RKO (cell line): Measurements from ENCODE around the gene RAPGEF5.

Source experiments
- DNase-seq: peaks from one replicate; pipeline ENCODE4 v3.0.0-alpha.2; 2016; ENCODE audit warnings: low spot score

The RAPGEF5 gene

DNA sequence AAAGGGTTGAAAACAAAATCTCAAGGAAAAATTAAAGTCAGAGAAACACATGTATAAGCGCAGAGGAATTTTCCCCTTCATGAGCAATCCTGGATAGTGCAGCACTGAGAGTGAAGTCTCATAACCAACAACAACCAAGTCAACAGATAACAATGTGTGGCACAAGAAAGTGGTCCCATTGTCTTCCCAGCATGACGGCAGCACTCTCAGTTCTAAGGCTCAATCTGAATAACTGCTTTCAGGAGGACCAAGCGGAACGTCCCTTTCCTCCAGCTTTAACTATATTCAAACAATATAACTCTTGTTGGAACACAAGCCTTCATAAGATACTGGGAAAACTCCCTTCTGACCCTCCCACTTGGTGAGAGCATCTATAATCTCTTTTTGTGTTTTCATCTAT lies 137.9 kb downstream of the RAPGEF5 start:
- DNase-seq = no peak

DNA sequence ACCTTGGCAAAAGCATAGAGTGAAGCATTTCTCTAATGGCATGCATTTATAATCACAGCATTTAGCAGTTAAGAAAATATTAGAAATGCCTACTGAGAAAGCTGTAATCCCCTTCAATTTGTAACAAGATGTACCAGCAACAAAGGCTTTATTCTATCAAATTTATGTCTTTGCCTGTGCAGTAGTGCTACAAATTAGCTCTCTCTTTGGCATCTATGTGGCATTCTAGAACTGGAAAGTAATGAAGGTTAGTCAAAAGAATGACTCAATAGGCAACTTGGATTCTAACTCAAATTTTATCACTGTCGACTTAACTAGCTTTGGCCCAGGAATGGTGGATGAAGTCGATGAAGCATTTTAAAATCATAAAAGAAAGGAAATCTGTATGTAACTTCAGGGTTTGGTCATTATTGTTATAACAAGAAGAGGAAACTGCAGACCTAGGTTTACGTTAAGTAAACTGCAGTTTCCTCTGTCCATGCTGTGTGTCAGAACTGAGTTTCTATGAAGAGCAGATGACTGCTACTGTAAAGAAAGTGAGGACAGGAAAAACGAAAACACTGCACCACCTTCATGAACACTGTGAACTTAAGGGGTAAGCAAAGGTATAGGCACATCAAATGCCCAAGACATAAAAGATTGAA lies 140.0 kb downstream of the RAPGEF5 start:
- DNase-seq = no peak

DNA sequence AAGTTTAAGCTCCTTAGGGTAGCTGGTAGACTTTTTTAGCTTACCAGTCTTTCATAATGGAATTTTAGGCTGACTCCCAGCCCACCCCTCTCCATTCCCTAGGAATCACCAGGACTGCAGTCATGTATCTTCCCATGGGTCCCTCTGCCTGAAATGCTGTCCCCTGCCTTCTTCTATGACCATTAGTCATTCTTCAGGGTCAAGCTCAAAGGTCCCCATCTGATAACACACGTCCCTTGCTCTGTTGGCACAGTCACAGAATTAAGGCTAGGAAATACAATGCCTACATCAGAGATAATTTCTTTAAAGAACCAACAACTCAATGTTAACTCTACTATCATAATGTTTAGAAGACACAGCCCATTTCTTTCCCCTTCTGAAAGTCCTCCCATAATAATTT lies 140.6 kb downstream of the RAPGEF5 start:
- DNase-seq = no peak

DNA sequence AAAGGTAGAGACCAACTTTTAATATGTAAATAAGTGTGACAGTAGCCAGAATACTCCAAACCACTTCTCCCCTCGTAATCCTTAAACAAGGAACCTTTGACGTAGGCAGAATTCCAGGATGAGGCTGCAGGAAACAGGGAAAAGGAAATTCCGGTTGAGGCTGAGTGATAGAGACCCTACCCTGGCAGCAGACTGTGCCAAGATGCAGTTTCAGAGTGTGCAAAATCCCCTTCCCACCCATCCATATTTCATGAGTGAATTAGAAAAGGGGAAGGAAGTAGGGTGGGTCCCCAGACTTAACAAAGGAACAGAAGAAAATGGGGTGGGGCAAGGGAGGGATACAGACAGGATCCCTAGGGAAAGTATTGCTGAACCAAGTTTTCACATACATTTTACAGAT lies 143.0 kb downstream of the RAPGEF5 start:
- no peak for DNase-seq

DNA sequence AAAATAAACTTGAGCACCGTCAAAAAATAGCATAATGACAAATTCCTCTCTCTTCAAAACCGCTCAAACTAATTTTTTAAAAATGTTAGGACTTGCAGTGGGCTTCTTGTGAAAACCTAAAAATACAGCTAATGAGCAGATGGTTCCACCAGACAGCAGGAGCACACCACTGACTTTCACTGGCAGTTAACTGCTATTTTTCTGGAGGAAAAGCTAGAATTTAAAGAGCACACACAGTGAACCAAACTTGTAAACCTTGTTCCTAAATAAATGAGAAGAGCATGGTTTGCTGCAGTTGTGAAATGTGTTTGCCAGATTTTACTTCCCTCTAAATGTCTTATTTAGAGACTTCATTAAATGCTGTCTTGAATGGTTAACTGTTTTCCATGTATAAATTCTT lies 143.9 kb downstream of the RAPGEF5 start:
- DNase-seq = no peak

DNA sequence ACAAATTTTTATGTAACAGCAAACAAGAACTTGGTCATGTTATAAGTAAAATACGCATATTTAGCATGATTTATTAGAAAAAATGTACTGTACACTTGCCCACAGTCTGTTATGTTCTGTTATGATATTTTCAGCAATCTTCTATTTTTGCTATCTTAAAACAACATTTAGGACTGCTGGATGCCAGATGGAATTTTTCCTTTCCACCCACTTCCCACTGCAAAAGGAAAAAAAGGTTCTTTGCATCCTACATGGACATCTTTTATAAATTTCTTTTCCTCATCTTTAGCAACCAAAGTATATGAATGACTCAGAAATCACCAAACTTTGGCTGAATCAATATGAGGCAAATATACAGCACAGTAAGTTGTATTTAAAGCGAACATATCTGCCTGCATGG lies 146.0 kb downstream of the RAPGEF5 start:
- DNase-seq = no peak

DNA sequence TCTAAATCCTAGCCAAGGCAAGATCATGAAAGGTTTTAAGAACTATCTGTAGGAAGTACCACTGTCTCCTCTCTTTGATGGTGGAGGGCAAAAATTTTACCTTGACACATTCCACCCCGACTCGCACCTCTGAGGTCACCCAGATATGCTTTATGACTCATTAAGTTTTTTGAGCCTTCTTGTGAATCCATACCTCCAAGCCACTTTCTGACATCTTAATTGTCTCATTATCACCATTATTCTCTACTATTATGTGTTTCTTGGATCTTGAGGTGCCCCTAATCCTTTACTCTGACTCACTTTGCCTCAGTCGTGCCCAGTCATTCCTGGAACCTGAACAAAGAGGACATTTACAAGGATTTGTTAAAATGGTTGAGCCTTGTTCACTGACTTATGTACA lies 146.6 kb downstream of the RAPGEF5 start:
- no peak for DNase-seq

DNA sequence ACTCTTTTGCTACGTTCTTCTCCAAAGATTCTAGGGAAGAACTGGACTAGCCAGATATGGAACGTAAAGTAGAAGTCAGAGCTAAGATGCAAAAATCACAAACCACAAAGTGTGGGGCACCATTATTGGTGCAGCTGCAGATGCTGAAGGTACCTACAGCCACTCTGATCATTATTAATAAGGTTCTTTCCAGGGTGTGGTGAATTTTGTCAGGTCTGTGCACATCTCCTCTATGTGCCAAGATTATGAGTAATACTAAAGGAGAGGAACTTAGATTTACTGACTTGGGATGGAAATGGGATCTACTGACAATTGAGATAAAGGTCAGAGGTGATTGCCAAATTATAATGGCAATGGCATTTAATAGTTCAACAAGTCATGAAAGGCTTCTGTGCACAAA lies 148.2 kb downstream of the RAPGEF5 start:
- DNase-seq = no peak

DNA sequence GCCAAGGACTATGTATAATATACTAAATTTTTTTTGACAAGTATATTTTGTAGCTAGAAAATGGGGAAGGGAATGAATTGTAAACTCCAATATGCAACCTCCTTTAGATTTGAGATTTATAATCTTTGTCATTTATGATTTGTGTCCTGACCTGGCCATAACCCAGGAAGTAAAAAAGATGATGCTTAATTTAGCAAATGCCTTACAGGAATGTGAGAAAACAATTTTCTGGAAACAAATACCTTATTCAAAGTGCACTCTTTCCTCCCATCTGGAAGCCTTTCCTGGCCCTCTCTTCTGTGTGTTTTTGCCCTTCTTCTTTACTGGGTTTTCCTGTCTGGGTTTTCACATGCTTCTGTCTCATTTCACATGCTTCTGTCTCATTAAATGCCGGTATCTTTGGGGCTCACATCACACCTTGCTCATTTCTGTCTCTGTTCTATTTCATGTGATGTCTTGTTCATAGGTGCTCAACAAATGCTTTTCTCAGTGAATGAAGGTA lies 149.2 kb downstream of the RAPGEF5 start:
- no peak for DNase-seq

DNA sequence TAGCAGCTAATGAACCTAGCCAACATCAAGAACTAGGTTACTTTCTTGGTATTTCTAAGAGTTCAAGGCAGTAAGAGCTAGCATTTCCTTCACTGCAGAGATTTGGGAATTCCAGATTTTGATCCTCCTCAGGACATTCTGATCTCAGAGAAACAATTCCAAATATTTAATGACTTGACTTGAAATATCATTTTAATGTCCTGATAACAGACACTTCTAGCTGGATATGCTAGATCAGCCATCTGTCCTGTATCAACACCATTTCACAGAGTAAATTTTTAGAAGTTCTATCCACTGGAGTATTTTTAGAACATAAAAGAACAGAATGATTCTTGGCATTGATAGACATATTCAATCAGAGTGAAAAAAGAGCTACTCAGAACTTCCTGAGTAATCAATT lies 151.3 kb downstream of the RAPGEF5 start:
- DNase-seq = no peak

DNA sequence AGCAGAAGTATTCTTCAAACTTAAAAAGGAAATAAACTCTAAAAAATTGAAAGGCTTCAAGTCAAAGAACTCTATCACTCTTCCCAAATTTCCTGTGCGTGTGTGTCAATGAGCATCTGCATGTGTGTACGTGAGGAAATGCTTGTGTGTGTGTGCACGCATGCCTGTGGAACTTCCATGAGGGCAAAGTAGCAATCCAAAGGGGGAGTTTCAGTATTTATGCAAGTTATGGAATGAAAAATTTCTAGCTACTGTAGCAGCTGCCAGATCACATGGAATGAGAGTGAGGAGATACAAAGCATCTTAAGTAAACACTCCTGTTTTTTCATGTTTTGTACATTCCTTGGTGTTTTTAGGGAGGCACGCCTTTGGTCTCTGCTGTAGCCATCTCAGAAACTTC lies 152.6 kb downstream of the RAPGEF5 start:
- no peak for DNase-seq

DNA sequence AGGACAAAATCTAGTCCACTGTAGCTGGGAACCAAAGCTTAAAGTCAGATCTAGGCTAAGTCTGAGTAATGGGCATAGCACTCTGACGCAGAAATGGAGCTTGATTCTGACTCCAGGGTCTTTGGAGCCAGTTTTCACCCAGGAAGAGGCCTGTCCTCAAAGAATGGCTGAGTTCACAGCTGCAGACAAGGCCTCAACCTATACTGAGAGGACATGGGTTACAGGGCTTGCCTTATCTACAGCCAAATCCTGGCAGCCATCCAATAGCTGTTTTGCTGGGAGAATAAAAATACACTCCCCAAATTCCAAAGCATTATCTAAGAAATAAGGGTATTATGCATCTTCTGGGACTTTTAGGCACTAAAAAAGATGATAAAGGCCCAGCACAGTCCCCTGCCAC lies 154.8 kb downstream of the RAPGEF5 start:
- DNase-seq = no peak

DNA sequence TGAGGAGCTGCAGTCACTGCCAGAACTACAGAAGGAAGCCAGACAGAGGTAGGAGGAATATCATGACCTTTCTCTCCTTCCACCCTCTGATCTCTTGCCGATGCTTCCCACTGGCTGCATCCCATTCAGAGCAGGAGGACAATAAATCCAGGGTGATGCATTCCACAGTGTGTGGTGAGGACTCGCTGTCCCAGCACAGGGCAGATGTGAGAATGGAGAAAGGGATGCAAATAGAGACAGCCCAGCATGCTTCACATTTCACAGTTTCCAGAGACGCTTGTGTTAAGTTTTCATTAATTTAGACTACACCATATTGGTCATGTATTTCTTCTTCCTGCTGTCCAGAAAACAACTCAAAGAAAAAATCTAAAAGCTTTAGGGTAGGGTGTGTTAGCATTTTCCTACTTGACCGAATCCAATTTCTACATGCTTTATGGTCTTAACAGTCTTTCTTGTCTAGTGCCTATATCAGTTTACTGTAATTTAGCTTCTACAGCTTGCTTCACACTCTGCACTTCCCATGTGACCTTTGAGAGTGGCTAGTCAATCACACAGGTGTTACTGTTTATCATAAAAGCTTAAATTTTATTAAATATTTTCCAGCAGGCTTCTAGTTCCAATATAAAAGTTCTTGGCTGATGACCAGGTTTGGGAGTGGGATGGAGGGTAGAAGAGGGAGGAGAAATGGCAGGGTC lies 155.6 kb downstream of the RAPGEF5 start:
- DNase-seq = no peak

DNA sequence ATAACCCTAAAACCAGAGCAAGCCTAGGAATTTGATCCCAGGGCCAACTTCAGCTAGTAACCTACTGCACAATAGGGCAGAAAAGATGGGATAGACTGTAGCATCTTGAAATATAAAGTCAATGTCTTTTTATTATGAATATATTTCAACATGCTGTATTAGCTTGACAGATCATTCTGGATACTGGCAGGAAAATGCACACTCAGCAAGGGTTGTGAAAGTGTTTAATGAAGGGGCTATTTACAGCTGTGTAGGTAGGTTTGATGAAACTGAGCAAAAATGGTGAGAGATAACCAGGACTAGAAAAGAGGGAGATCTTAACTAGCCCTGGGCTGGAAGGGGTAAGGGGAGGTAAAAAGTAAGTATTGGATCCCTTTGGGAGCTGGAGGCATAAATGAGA lies 156.2 kb downstream of the RAPGEF5 start:
- no peak for DNase-seq

DNA sequence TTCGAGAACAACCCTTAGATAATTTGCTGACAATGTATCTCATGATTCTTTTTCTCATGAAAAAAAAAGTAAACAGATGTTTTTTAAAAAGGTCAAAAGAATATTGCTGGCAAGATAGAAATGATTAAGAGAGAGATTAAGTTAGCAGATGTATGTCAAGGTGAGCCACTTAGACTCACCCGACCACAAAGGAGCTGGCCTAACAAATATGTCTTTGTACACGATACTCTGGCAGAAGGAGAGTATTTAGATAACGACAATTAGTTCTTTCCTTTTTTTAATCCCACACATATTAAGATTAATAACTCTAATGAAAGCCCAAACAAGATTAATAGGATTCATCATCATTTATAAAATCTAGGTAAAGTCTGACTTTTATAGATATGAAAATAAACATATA lies 156.7 kb downstream of the RAPGEF5 start:
- no peak for DNase-seq

DNA sequence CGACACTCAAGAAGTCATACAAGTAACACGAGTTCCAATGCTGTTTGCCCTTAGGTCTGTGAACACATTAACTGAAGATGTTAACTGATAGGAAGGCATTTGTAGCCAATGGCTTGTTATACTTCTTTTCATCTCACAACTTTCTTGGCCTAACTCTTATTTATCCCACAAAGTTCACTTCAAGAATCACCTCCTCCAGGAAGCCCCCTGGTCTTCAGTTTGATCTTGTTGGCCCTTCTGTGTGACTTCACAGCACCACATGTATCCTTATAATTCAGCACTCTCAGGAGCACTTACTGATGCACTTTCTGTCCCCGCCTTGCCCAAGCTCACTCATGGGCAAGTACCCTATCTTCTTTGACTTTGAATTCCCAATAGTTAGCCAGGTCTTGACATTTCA lies 159.6 kb downstream of the RAPGEF5 start:
- no peak for DNase-seq

DNA sequence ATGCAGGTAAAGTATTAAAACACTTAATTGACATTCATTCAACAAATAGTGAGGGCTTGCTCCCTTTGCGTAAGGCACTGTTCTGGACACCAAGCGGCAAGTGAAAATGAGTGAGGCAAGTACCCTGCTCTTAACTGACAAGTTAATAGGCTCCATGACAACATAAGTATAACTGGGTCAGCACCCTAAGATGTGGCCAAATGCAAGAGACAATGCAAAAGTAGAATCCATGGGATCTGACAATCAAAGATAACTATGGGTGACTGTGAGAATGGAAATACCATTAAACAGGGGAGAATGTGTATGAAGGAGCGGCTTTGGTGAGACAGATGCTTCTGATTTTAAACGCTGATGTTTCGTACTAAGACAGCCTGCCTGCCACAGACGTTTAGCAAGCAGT lies 160.5 kb downstream of the RAPGEF5 start:
- DNase-seq = no peak

DNA sequence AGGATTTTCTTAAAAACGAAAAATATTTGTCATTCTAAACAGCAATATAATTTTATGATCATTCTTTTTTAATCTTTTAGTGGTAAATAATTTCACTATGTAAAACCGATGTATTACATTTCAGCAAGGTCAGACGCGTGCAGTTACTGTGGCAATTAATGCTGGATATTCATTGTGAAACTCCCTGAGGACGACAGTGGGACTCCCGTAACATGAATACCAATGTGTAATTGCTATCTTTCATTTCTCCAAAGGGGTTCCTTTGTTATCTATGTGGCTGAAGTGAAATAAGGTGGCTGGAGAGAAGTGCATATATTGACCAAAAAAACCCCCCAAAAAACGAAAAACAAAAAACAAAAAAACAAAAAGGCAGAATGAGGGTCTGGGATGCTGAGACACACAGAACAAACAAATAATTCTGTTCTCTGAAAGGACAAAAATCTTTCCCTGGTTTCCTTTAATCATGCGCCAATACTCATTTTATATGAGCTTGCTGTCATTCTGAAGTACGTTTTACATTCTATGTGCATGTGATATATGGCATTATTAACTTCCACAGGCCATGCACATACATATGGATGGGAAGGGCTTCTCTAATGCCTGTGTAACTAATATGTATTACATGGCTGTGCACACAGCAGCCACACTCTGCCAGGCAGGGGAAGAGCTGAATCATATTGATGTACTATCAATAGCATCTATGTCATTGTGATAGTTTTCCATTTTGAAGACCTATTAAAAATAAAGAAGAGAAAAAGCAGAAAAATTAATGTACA lies 161.4 kb downstream of the RAPGEF5 start:
- DNase-seq = no peak

DNA sequence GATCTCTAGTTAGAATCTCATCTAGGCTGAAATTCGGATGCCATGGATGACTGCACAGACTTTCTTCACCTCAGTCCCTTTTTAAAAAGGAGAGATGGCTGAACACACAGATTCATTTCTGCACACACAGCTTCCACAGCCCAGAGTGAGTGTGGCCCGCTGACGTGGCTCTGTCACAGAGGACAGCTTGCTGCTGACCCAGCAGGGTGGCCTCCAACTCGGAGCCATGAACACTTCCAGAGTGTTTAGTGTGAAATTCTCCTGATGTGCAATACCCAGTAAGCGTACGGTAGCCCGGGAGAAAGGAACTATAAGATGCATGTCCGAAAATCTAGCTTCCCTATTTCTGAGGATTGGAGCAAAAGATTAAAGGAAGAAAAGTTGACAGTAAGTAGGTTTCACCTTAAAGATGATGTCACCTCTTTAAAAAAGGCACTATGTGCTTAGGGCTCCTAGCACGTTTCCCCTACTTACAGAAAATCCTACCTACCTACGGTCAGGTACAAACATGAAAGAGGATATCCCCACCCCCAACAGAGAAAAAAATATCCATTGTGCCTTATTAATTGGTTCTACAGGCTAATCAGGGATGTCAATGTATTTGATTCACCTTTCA lies 162.2 kb downstream of the RAPGEF5 start:
- DNase-seq = no peak

DNA sequence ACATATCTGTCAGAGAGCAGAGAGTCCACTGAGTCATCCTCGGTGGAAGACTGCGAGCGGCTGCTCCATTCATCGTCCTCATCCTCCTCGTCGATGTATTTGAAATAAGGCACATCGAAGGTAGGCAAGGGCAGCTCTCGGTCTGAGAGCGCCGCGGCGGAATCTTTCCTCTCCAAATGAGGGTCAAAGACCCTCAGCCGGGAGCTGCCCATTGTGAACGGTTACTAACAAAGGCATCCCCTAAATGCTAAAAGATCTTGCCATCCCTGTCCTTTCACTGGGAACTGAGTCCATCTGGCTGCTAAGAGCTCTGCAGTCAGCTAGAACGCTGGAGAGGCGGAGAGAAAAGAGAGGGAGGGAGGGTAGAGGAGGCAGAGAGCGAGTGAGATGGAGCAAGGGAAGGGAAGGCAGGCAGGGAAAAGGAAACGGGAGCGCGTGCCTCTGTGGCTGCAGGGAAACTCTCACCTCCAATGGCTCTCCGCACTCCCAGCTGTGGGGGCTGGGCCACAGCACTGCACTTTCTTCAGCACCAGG lies 163.4 kb downstream of the RAPGEF5 start:
- no peak for DNase-seq

DNA sequence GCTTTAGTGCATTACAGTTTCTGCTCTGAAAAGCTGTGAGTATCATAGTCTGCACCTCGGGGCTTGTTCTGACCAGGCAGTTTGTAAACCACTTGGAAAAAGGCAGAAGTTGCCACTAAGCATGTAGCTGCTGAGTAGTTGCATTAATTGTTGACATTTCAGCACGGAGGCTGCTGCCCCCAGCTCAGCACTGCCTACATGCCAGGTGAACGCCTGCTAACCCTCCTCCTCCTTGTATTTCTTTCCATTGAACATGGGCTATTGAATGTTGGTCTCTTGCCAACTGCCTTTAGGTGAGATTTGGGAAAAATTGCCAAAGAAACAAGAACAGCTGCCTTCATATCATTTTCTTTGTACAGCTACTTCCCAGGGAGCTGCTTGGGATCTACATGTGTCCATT lies 164.2 kb downstream of the RAPGEF5 start:
- DNase-seq = no peak

DNA sequence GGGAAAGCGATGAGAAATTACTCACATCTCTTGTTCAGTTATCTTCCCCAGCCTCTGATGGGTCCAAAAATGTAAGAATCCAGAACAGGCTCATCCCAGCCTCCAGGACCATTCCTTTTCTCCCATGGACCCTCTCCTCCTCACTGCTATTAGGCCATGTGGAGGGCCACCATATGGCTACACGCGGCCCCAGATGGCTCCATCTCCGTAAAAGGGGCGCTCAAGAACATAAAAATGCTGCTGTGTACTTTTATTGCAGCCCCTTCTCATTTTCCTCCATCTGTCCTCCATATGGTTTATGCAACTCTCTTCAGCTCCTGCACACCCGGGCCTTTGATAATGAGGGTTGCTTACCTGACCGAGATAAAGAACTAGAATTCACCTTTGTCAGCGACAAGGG lies 166.2 kb downstream of the RAPGEF5 start:
- DNase-seq = no peak

DNA sequence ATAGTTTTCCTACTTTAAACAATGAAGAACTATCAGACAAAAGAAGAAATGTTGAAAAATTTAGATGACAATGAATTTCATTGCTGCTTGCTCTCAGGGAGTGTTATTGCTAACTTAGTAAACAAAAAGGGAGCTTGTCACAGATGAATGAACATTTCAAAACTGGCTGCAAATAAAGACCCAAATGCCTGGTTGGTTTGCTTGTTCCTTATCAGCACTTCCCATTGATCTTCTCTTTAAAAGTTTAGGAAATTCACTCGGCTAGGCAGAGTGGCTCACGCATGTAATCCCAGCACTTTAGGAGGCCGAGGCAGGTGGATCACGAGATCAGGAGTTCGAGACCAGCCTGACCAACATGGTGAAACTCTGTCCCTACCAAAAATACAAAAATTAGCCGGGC lies 167.2 kb downstream of the RAPGEF5 start:
- no peak for DNase-seq
